ENCODE results near the gene TMEM209.

DNA sequence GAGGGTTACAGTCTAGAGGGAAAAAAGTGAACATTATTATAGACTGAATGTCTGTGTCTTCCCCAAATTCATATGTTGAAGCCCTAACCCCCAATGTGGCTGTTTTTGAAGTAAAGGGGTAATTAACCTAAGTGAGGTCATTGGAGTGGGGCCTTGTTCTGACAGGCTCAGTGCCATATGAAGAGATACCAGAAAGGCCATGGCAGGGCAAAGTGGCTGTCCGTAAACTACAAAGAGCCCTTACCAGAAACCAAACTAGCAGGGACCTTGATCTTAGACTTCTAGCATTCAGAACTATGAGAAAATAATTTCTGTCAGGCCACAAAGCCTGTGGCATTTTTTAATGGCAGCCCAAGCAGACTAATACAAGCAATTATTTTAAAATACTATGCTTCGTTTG is 8.7 kb downstream of the TMEM209 start:
- TF ChIP-seq, protein P1, sequence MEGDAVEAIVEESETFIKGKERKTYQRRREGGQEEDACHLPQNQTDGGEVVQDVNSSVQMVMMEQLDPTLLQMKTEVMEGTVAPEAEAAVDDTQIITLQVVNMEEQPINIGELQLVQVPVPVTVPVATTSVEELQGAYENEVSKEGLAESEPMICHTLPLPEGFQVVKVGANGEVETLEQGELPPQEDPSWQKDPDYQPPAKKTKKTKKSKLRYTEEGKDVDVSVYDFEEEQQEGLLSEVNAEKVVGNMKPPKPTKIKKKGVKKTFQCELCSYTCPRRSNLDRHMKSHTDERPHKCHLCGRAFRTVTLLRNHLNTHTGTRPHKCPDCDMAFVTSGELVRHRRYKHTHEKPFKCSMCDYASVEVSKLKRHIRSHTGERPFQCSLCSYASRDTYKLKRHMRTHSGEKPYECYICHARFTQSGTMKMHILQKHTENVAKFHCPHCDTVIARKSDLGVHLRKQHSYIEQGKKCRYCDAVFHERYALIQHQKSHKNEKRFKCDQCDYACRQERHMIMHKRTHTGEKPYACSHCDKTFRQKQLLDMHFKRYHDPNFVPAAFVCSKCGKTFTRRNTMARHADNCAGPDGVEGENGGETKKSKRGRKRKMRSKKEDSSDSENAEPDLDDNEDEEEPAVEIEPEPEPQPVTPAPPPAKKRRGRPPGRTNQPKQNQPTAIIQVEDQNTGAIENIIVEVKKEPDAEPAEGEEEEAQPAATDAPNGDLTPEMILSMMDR (optimal IDR thresholded peaks at IDR 0.05 in 1 of 3, IDR thresholded peaks at IDR 0.05 in 1 of 3, conservative IDR thresholded peaks at IDR 0.05 in 1 of 3; ENCODE audit: extremely low read depth in 1 of 3, insufficient read depth in 2 of 3, low read length in 3 of 3) = no peak
- no peak for TF ChIP-seq EZH2 (IDR thresholded peaks at IDR 0.05; ENCODE audit: low read length)

Data from keratinocyte (primary cell).